Right forelimb (tissue), 1 donor: ENCODE data around the gene EFHD2.
"Not testable (repeated sequence)": the region's sequence is repeated elsewhere in the genome, so short reads cannot be mapped to it uniquely, and the experiment has no call there.

ENCODE experiments used
- DNase-seq: peaks from one replicate; pipeline ENCODE4 v3.0.0-alpha.2; 2018

EFHD2 gene

DNA sequence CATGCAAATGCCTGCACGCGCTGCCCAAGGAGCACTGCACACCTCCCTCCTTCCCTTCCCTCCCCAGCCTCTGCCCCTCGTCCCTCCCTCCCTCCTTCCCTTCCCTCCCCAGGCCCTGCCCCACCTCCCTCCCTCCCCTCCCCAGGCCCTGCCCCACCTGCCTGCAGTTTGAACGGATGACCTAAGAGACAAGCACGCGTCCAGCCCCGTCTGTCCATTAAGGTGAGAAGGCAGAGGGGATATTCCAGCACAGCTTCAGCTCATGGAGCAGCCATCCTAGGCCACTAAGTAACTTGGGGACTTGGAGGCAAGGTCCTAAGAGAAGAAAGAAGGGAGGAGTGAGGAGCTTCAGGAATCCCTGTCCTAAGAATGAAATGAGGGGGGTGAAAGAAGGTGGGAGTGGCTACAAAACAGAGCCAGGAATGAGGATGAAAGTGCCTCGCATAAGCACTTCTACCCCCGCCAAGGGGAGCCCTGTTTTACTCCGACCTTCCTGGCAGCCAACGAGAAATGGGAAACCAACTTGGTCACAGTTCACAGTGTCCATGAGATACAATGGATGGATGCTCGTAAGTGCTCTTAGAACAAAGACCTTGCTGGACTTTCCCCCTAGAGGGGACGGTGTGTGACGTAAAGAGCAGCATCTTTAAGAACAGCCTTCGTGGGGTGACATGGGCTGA is 21.3 kb upstream of the EFHD2 start:
- DNase-seq, result no peak

DNA sequence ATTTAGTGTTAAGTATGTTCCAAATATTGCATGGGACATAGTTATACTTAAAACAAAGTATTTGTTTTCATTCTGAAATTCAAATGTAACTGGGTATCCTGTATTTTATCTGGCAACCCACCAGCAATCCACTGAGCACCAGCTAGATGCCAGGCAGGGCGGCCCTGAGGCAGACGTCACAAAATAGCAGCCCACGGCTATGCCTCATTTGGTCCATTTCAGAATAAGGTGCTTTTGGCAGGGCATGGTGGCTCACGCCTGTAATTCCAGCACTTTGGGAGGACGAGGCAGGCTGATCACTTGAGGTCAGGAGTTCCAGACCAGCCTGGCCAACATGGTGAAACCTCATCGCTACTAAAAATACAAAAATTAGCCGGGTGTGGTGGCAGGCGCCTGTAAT is 19.9 kb upstream of the EFHD2 start:
- not testable (repeated sequence) for DNase-seq

DNA sequence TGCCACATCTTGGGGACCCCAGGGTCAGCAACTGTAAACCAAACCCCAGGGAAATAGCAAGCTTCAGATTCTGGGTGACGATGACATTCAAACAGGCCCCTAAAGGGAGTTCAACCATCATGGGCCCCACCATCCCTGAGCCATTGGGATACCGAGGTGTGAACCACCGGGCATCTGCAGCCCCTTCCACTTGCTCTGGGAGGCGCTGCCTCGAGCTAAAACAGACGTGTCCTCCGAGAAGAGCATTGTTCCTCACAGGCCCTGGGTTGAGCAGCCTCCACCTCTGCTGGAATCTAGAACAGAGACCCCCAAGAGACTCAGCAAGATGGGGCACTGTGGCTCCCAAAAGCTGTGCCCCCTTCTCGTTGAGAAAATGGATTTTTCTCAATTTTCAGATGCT is 19.0 kb upstream of the EFHD2 start:
- DNase-seq, result no peak

DNA sequence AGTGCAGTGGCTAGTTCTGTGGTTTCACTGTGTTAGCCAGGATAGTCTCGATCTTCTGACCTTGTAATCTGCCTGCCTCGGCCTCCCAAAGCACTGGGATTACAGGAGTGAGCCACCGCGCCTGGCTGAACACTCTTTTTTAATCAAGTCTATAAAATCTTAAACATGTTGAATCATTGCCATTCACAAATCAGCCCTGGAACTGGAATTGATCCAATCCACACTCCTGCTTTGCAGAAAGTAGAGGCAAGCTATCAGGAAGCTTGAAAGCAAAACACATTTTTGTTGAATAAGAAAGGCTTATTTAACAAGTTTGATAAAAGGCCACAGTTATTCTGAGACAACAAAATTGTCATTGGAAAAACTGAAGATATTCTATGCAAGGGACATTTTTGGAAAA is 18.3 kb upstream of the EFHD2 start:
- DNase-seq, result no peak

DNA sequence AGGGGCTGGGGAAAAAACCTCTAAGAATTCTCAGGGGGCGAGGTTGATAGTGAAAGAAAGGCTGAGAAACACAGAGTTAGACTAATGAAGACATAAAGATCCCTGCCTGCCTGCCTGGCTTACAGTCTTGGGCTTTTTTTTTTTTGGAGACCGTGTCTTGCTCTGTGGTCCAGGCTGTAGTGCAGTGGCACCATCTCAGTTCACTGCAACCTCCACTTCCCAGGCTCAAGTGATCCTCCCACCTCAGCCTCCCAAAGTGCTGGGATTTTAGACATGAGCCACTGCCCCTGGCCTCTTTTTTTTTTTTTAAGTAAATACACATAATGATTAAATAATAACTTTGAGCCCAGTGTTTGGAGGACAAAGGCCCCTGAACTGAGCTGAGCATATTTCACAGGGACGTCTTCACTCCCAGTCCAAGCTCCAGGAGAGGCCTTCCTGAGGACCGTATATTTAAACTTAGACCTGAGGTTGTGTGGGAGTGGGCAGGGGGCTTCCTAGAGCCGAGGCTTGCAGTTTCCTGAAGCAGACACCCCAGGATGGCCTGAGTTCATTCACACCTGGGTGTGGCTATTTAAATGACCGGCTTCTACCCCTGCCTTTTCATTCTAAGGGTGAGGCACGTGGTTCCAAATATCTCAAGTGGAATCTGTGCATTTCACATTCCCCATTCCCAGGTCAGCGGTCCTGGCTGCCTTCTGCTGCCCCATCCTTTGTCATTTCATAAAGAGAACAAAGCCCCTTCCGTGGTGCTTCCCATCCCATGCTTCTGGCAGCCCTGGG is 16.0 kb upstream of the EFHD2 start:
- no peak for DNase-seq

DNA sequence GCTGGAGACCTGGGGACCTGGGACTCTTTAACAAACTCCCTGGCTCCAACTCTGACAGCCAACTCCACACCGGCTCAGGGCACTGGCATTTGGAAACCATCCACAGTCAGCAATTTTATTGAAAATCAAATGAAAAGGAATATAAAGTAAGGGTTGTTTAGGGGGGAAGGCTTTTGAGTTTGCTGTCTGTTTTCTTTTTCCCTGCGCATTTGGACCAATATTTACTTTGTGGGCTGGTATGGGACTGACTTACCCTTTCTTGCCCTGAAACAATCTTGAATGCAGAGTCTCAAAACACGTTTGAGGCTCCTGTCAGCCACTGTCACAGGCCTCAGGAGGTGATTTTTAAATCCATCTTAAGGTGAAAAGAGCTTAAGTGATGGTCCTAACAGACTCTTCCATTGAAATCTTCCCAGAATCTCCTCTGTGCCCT is 15.4 kb upstream of the EFHD2 start:
- DNase-seq, result no peak

DNA sequence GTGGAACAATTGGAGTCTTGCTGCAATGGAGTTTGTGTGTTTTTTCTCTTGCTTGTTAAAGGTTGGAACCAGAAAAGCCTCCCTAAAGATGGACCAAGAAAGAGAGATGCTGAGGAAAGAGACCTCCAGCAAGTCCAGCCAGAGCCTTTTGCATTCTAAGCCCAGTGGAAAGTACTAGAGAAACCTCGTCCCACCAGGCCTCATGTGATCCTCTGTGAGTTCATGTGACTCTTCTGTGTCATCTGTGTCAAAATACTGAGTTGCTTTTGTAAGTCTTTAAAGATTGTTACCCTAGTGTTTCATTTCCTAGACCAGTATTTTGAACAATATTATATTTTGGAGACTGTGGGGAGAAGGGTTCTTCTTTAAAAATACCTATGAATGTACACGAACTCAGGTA is 12.5 kb upstream of the EFHD2 start:
- no peak for DNase-seq

DNA sequence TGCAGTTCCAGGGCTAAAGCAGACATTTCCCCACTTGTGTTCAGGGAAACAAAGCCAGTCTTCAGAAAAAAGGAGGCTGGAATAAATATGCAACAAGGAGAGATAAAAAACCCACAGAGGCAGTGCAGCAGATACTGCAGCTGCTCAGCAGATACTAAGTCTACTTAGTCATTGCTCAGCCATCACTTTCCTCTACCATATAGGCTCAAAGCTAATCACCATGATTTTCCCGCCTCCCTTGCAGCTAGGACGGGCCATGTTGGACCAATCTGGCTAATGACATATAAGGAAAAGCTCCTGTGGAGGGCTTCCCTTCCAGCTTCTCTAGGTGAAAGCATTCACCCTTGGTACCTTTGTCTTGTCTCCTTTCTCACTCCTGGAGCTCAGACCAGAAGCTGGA is 10.0 kb upstream of the EFHD2 start:
- no peak for DNase-seq

DNA sequence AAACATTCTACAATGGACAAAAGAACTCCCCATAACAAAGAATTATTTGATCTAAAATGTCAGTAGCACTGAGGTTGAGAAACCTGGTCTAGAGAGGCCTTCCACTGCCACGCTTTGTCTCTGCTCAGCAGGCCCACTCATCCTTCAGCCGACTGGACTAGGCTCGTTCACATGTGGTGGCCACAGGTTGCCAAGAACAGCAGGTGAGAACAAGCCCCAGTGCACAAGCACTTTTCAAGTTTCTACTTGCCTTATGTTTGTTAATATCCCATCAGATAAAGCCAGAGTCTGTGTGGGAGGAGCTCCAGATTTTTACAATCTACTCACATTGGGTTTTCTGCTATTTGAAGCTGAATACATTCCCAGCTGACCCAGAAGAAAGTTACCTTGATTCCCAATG is 9.1 kb upstream of the EFHD2 start:
- DNase-seq, result no peak

DNA sequence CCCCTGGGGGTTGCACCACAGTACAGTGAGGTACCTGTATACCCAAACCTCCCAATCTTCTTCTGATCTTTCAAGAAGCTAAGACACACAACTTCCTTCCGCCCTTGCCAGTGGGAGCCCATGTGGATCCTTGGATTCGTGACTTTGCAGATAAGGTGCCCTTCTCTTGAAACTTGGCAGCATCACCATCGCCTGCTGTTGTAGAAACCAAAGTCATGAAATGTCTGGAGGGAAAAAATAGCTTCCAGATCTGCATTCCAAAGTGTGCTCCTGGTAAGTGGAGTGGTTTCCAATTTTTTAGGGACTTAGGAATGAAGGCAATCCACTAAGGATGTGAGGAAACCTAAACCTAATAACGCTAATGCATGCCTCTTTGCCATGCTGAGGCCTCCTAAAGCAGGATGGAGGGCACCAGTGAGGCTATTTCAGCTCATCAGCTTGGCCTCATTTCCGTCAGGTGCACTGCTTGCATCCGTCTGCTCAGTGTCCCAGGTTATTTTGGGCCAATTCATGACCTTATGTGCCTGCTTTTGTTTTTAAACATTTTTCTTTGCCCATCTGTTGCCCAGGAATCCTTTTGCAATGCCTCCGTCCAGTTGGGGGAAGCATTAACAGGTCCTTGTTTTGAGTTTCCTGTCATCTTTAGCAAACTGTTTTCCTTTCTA is 8.2 kb upstream of the EFHD2 start:
- no peak for DNase-seq

DNA sequence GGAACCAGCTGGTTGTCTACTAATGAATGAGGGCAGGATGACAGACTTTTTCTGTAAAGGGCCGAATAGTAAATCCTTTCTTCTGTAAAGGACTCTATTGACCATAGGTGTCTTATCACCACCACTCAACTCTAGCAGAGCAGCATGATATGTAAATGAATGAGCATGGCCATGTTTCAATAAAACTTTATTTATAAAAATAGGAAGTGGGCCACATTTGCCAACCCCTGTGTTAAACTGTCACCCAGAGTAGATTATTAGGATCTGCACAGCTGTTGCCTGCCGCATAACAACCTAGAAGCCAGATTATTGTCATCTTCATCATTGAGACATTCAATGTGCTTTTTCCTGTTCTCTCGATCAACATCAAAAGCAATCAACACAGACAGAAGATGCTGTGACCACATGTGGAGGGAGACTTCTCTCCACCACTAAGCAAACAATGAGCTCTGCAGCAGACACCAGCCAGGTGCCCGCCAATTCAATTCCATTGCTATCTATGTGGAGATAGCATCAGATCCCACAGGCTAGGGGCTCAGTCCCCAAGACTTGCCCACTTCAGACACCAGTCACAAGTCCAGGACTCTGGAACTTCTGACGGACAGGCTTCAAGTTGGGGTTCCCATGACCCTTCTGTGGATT is 6.8 kb upstream of the EFHD2 start:
- DNase-seq, result no peak

DNA sequence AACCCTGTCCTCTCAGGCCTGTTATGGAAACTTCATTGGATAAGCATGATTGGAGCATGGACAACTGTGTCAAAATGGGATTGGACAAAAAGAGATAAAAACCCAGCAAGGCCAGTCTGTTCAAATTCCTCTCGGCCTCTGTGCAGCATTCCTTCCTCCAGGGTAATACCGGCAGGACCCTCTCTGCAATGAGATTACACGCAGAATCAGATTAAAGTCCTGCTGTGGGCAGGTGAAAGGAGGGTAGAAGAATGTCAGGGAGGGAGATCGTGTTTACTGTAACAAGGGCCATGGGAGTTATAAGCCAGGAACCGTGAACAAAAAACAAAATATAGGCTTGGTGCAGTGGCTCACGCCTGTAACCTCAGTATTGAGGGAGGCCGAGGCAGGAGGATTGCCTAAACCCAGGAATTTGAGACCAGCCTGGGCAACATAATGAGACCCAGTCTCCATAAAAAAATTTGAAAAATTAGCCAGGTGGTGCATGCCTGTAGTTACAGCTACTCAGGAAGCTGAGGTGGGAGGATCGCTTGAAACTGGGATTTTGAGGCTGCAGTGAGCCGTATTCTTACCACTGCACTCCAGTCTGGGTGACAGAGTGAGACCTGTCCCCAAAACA is 5.6 kb upstream of the EFHD2 start:
- no peak for DNase-seq

DNA sequence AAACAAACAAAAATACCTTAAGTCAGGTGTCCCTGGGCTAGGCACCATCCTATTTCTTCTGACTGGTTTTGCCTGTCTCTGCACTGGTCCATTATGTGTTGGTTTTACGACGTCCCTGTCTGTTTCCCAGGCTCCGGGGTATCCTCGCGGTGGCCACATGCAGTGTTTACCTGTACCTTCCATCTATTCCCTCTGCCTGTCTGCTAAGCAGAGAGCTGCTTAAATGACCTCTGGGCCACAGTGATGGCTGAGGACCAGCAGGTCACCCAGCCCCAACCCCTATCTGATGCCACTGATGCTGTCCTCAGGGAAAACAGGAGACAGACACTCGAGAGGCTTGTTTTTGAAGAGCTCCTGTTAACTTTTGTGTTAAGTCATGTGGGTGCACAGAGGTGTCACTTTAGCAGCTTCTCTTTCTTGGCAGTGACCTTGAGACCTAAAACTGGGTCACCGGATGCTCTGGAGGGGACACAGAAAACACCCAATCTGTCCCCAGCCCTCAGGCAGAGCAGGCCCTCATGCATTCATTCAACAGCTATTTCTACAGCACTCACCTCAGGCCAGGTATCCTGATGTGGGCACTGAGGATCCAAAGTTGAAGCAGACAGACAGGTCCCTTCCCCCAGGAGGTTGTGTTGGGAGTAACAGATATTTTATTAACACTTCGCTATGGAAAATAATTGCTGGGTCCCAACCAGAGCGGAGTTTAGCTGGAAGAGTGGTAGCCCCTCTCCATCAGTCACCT is 4.4 kb upstream of the EFHD2 start:
- DNase-seq, result no peak

DNA sequence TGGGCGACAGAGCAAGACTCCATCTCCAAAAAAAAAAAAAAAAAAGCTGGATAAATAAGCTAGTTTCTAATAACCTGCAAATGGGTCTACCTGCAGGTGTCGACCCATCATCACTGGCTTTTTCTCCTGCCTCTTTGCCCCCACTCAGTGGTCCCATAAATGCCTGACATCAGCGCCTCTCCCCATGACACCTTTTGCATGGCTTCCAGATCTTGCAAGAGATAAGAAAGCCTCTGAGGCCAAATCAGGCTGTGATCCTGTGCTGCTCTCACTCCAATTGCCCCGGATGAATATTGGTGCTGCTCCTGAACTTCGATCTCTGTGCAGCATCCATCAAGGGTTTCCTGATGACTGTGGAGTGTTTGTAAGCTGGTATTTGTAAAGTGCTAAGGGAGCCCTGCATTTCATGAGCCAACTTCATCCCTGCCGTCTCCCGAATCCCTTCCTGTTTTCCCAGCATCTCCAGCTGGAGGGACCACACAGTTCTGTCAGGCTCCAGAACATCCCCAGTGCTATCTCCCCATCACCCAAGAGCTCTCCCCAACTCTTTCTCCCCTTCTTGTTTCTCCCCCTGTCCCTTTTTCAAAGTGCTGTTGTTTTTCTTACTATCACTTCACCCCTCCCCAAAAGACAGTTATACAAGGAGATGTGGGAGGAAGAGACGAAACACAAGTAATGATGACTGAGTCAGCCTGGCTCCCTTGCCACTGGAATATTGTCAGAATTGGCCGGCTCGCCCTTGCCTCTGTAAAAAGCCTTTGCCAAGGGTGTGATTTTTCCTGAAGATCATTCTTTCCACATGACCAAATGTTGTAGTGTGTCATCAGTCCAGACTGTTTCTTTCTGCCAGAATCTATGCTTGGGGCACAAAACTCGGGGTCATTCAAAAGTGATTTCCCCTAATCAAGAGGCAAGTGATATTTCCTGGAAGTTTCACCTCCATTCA is 2.8 kb upstream of the EFHD2 start:
- DNase-seq, result no peak

DNA sequence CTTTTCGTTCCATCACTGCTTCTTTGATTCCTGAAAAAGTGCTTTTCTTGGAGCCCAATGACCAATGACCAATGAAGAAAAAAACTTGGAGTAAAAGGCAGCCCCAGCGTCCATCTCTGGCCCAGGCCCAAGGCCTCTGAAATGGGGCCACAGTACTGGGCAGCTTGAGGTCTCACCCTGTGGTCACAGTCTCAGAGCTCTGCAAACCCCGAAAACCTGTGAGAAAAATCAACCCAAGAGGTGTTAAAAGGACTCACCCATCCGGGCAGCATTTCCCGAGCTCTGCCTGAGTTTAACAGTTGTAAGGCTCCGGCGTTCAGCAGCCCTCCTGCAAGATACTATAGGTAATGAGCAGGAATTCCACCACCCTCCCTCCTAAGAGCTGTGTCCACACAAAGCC is 2.1 kb upstream of the EFHD2 start:
- DNase-seq, result no peak

DNA sequence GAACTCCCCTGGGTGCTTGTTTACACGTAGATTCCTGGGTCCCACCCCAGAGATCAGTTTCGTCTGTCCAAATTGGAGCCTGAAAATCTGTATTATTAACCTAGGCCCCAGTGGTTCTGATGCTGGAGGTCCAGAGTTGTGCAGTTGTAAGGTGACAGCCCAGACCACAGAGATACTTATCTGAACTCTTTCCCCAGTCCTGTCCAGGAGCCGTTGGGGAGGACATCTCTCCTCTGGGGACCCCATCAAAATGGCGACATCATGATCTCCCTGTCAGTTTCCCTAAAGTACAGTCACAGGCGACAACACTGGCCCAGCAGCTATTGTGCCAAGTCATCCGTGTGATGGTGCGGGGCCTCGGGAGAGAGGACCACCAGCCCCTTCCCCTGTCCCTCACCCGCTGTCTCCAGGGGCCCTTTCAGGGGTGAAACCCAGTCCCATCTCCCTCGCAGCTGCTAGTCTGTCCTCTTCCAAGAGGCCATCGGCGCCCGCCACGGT is 749 bp upstream of the EFHD2 start:
- no peak for DNase-seq

DNA sequence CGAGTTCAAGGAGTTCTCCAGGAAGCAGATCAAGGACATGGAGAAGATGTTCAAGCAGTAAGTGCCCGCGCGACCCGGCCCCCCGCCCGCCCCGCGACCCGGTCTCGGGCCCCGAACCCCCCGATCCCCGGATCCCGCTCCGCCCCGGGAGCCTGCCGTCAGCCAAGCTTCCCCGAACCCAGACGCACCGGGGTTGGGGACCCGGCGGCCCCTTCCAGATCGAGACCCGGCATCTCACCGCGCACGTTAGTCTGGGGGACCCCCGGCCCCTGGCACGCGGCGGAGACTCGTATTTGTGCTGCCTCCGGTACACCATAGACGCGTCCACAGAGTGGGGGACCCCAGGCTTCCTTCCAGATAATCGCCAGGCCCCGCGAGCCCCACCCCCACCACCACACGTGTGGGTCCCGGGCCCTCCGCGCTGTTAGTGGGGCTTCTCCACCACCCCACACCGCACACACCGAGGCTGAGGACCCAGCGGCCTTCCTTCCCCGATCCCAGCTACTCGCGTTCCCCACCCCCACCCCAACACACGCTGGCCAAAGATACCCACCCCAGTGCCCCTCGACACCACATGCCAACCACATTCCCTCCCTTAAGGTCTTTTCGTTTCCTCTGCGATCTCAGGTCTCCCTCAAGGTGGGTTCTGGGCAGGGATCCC is 665 bp downstream of the EFHD2 start:
- DNase-seq, result no peak

DNA sequence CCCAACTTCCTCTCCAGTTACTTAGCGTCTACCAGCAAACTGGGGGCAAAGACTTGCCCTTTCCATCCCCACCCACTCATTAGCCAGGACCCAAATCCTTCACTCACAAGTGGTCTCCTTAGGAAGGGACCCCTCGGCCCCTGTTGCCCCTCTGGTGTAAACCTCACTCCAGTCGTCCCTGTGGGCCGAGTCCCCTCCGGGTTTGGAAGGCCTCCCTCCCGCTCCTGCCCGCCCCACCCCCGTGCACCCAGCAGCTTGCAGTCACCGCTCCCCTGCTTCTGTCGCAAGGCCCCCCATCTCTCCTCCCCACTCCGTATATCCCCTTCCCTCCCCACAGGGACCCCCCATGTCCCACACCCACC is 1.2 kb downstream of the EFHD2 start:
- DNase-seq, result no peak

DNA sequence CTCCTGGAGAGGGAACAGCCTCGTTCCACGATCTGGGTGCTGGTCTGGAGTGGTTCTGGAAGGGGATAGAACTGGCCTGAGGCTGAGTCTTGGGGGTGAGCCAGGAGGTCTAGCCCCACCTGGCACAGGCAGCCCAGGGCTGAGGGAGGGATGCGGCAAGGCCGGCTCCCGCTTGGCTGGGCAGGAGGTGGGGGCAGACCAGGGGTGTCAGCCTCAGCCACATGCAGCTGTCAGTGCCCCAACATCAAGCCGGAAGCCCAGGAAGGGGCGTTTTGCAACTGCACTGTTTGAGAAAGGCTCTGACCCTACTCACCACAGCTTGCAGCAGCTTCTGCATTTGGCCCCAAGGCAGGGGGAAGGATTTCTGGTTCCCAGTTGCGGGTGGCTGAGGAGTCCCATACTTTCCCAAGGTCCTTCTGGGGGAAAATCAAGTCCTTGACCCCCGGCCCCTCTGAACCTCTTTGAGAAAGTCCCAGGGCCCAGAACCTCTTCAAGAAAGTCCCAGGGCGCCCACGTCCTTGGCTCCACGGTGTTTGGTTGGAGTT is 2.0 kb downstream of the EFHD2 start:
- DNase-seq, result no peak

DNA sequence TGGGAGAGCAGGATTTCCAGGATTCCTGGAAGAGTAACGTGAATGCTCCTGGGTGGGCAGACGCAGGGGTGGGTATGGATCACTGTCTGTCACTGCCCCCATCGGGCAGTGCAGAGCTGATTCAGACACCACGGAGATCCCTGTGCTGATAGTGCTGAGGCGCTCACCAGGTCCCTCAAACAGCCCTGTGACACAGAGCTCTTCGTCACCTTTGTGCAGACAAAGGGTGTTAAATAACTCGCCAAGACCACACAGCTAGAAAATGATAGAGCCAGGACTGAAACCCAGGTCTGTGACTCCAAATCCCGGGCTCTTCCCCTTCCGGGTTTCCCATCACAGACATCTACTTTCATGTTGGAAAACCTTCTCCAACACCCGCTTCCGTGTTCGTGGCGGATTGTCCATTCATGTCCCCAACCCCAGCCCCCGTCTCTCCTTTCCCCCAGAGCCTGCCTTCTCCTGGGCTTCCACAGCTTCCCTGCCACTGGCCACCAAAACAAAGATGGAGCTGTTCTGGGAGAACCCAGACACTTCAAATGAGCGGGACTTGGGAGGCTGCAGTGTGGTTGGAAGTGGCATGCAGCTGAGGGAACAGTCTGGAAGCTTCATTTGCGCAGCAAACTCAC is 2.6 kb downstream of the EFHD2 start:
- no peak for DNase-seq
